Adrenal gland (tissue), 5 donors: ENCODE results near the gene C6orf141.

Experiments used
- POLR2A ChIP-seq, 2 donors: fragments of 450-650 bp; IDR thresholded peaks; one replicate each; pipeline ENCODE4 v1.6.1; 2017; ENCODE audit warnings: antibody characterized with exemption in 2 of 2, mild to moderate bottlenecking in 2 of 2, moderate library complexity in 1 of 2
- TF ChIP-seq, protein P1 (sequence below), 6 experiments: fragments of 450-650 bp in 4 of 6; fragments of 200-600 bp in 2 of 6; sonication (generic) in 1 of 6; IDR thresholded peaks; 1 replicate in 5 of 6; 2 replicates in 1 of 6; pipeline versions ENCODE4 v1.5.1 to v1.8.0; 2016 to 2021; ENCODE audit warnings: antibody characterized with exemption in 6 of 6, mild to moderate bottlenecking in 2 of 6, moderate library complexity in 1 of 6
- donor health status: DM: no; HTN: no; CAD: no.

DNA sequence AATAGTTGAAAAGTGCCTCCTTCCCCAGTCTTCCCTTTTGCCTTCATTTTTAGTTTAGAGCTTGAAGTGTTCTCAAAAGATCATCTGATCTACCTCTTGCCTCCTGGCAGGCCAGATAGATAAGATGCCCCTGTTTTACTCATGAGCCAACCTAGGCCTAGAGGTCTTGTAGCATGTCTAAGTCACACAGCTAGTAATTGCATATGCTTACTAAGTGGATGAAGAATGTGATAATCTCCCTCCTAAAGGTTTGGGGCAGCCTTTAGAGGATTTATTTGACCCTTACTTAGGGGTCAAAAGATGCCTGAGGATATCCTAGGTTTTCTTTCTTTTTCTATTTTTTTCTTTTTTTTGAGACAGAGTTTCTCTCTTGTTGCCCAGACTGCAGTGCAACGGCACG, 2.1 kb downstream of the C6orf141 start:
- TF ChIP-seq, protein P1, sequence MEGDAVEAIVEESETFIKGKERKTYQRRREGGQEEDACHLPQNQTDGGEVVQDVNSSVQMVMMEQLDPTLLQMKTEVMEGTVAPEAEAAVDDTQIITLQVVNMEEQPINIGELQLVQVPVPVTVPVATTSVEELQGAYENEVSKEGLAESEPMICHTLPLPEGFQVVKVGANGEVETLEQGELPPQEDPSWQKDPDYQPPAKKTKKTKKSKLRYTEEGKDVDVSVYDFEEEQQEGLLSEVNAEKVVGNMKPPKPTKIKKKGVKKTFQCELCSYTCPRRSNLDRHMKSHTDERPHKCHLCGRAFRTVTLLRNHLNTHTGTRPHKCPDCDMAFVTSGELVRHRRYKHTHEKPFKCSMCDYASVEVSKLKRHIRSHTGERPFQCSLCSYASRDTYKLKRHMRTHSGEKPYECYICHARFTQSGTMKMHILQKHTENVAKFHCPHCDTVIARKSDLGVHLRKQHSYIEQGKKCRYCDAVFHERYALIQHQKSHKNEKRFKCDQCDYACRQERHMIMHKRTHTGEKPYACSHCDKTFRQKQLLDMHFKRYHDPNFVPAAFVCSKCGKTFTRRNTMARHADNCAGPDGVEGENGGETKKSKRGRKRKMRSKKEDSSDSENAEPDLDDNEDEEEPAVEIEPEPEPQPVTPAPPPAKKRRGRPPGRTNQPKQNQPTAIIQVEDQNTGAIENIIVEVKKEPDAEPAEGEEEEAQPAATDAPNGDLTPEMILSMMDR (IDR thresholded peaks at IDR 0.05), result no peak
- TF ChIP-seq POLR2A (IDR thresholded peaks at IDR 0.05), result no peak
